ENCODE results near the gene NCAPG2. TPM values are rescaled to one million over a fixed set of nuclear protein-coding genes. Genes with fewer than 3 reads are reported as not detected.

The NCAPG2 gene
- total RNA-seq, 4 donors from 2014 or later: 6.7 to 8.3 (median 7.7) TPM

- H3K27ac ChIP-seq: no peak overlapping the region
- TF ChIP-seq POLR2A (IDR thresholded peaks at IDR 0.05): no peak
- no peak for TF ChIP-seq CTCF (IDR thresholded peaks at IDR 0.05)
- H3K27me3 ChIP-seq: no peaks in the 10 kb centered on the region
- intact Hi-C loops (cut with DNase I): no loop called here
- no peak for DNase-seq
- no peak overlapping the region for H3K4me3 ChIP-seq (replicated peaks in 1 of 3)
- 83 to 91% methylated on average over 10 of the region's 10 CpGs for WGBS, 2 donors
- peaks cover 39 to 40% of the 10 kb centered on the region in 2 donors for H3K36me3 ChIP-seq
- H3K4me1 ChIP-seq: no peaks in the 10 kb centered on the region
- no peaks in the 10 kb centered on the region for H3K9me3 ChIP-seq
These were observed 40.6 kb upstream of the NCAPG2 start for GRCh38 chr7:158745057-158745715.

- DNase-seq: no peak
- intact Hi-C loops (cut with DNase I): no loop called here
- H3K4me3 ChIP-seq (replicated peaks in 1 of 3): no peak overlapping the region
These were observed 39.5 kb upstream of the NCAPG2 start for GRCh38 chr7:158744070-158744469.

GRCh38 chr7:158743219-158743618 lies 38.6 kb upstream of the NCAPG2 start:
- intact Hi-C loops (cut with DNase I): no loop called here
- Histone ChIP-seq H3K4me3 (replicated peaks in 1 of 3) (no peak overlapping the region), H3K9me3 (no peaks in the 10 kb centered on the region), H3K27ac (no peak overlapping the region), H3K27me3 (no peaks in the 10 kb centered on the region), H3K36me3 (peaks cover 51 to 53% of the 10 kb centered on the region in 2 donors), H3K4me1 (no peaks in the 10 kb centered on the region)
- DNase-seq: no peak
- no peak for TF ChIP-seq CTCF (IDR thresholded peaks at IDR 0.05)
- no peak for TF ChIP-seq POLR2A (IDR thresholded peaks at IDR 0.05)
- WGBS, 2 donors: 93 to 94% methylated on average over 17 of the region's 17 CpGs

More at GRCh38 chr7:158744070-158744469, 39.5 kb upstream of the NCAPG2 start:
- H3K27ac ChIP-seq: no peak overlapping the region
- H3K4me1 ChIP-seq: no peaks in the 10 kb centered on the region
- H3K27me3 ChIP-seq: no peaks in the 10 kb centered on the region
- WGBS, 2 donors: 97% methylated on average over 4 of the region's 4 CpGs
- TF ChIP-seq CTCF (IDR thresholded peaks at IDR 0.05) (no peak), POLR2A (IDR thresholded peaks at IDR 0.05) (no peak)
- no peaks in the 10 kb centered on the region for H3K9me3 ChIP-seq
- H3K36me3 ChIP-seq: peaks cover 47% of the 10 kb centered on the region in 2 donors

- Histone ChIP-seq H3K36me3 (peaks cover 53 to 56% of the 10 kb centered on the region in 2 donors), H3K9me3 (no peaks in the 10 kb centered on the region), H3K27me3 (no peaks in the 10 kb centered on the region), H3K4me3 (replicated peaks in 1 of 3) (no peak overlapping the region), H3K4me1 (no peaks in the 10 kb centered on the region), H3K27ac (no peak overlapping the region)
- intact Hi-C loops (cut with DNase I): no loop called here
- no peak for DNase-seq
- TF ChIP-seq POLR2A (IDR thresholded peaks at IDR 0.05) (no peak), CTCF (IDR thresholded peaks at IDR 0.05) (no peak)
- 97% methylated on average over 17 to 19 of the region's 19 CpGs for WGBS, 2 donors
These were observed 37.6 kb upstream of the NCAPG2 start for GRCh38 chr7:158742065-158742821.

- intact Hi-C loops (cut with DNase I): no loop called here
- no peak overlapping the region for H3K27ac ChIP-seq
- TF ChIP-seq CTCF (IDR thresholded peaks at IDR 0.05): no peak
- no peak for TF ChIP-seq POLR2A (IDR thresholded peaks at IDR 0.05)
- no peaks in the 10 kb centered on the region for H3K27me3 ChIP-seq
- H3K36me3 ChIP-seq: peaks cover 49 to 61% of the 10 kb centered on the region in 2 donors
- no peaks in the 10 kb centered on the region for H3K9me3 ChIP-seq
- DNase-seq: no peak
- H3K4me3 ChIP-seq (replicated peaks in 1 of 3): no peak overlapping the region
- H3K4me1 ChIP-seq: no peaks in the 10 kb centered on the region
- 92 to 96% methylated on average over 13 to 14 of the region's 14 CpGs for WGBS, 2 donors
These were observed 36.7 kb upstream of the NCAPG2 start for GRCh38 chr7:158741294-158741666.
